ENCODE data around the gene EVX2.

EVX2 gene

DNA sequence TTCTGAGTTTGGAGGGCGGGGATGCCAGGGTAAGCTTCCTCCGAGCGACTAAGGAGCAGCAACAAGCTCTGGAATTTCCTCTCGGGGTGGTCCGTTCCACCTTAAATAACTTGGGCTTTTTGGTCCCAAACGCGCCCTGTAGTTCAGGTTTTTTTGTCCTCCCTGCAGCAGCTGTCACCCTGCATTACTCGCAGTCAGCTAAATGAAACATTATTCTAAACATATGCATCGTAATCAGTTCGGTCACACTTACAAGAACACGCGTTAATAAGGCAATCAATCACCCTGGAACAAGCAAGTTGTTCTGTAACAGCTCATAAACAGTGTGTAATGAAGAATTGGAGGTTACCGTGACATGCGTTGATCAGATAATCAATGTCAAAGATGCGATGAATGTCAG lies 8.3 kb downstream of the EVX2 start:
- DNase-seq (ENCODE audit: extremely low read depth, low read depth), result no peak
- TF ChIP-seq, protein P1, sequence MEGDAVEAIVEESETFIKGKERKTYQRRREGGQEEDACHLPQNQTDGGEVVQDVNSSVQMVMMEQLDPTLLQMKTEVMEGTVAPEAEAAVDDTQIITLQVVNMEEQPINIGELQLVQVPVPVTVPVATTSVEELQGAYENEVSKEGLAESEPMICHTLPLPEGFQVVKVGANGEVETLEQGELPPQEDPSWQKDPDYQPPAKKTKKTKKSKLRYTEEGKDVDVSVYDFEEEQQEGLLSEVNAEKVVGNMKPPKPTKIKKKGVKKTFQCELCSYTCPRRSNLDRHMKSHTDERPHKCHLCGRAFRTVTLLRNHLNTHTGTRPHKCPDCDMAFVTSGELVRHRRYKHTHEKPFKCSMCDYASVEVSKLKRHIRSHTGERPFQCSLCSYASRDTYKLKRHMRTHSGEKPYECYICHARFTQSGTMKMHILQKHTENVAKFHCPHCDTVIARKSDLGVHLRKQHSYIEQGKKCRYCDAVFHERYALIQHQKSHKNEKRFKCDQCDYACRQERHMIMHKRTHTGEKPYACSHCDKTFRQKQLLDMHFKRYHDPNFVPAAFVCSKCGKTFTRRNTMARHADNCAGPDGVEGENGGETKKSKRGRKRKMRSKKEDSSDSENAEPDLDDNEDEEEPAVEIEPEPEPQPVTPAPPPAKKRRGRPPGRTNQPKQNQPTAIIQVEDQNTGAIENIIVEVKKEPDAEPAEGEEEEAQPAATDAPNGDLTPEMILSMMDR (IDR thresholded peaks at IDR 0.05; ENCODE audit: low read depth, low read length), result no peak

DNA sequence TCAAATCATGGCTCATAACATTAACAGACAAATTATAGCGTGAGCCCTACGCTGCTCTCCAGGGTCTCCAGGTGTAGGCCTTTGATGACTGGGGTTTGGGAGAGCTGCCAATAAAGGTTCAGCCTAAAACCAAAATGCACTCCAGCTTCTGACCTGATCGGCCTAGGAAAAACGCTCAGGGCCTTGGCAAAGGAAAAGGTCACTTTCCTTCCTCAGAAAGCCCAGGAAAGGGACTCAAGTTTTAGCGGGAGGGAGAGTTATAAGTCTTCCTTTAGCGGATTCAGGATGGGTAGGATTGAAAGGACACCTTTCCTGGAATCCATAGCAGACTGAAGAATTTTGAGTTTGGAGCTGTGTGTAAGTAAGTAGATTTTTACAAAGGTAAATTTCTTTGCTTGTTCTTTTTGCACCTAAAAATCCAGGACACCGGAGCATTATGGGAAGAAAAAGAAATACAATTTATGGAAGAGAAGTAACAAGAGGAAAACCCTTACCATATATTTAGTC lies 8.8 kb downstream of the EVX2 start:
- no peak for DNase-seq (ENCODE audit: extremely low read depth, low read depth)

DNA sequence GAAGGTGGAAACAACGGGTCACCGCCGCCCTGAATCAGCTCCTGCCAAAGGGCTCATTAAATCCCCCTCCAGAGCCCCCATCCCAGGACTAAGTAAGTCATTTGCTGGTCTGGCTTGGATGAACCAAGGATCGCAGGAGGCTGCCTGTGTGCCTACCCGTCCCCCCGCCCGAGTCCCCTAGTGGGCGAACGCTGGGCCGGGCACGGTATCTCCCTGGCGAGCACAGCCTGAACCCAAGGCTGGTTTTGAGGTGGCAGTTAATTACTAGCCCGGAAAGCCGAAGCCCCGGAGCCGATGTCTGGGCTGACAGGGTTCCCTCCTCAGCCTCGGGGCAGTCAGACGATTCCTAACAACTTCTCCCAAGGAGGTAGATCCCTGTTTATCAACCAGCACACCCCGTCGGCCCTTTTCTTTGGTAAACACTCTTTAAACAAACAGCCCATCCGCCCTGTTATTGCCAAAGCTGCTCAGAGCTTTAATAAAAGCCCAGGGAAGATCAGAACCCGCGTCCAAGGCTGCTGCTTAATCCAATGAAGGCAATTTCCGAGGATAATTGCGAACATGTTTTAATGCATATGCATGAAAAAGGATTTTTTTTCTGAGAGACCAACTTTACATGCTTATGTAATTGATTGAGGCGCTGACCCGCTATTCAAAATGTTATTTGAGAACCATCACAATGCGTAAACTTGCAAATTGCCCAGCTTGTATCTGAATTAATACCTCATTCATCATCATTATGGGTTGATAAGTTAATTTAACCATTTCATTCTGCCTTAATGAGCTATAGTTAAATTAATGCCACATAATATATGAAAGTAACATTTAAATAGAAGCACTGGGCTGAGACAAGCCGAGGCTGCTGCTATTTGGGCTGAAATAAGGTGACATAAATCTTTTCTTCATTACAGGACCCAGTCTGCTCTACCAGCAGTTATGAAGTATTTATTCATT lies 10.5 kb downstream of the EVX2 start:
- TF ChIP-seq, protein P1 (IDR thresholded peaks at IDR 0.05; ENCODE audit: low read depth, low read length), result no peak
- no peak for DNase-seq (ENCODE audit: extremely low read depth, low read depth)

More for the DNA sequence above, 8.8 kb downstream of the EVX2 start:
- TF ChIP-seq, protein P1 (IDR thresholded peaks at IDR 0.05; ENCODE audit: low read depth, low read length), result no peak

DNA sequence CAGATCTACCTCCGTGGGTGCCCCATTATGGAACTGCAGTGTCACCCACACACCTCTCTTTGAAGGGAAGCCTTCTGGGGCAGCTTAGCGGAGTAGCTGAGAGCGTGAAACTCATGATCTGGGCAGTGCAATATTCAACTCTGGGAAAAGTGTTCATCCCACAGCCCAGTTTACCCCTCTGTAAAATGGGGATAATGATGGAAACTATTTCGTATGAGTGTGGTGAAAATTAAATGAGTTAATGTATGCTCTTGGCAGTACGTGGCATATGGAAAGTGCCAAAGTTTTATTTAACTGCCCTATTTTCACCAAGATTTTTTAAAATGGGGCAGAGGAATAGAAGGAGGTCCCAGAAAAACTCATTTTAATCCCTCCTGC lies 11.5 kb downstream of the EVX2 start:
- no peak for DNase-seq (ENCODE audit: extremely low read depth, low read depth)
- TF ChIP-seq, protein P1 (IDR thresholded peaks at IDR 0.05; ENCODE audit: low read depth, low read length), result no peak

DNA sequence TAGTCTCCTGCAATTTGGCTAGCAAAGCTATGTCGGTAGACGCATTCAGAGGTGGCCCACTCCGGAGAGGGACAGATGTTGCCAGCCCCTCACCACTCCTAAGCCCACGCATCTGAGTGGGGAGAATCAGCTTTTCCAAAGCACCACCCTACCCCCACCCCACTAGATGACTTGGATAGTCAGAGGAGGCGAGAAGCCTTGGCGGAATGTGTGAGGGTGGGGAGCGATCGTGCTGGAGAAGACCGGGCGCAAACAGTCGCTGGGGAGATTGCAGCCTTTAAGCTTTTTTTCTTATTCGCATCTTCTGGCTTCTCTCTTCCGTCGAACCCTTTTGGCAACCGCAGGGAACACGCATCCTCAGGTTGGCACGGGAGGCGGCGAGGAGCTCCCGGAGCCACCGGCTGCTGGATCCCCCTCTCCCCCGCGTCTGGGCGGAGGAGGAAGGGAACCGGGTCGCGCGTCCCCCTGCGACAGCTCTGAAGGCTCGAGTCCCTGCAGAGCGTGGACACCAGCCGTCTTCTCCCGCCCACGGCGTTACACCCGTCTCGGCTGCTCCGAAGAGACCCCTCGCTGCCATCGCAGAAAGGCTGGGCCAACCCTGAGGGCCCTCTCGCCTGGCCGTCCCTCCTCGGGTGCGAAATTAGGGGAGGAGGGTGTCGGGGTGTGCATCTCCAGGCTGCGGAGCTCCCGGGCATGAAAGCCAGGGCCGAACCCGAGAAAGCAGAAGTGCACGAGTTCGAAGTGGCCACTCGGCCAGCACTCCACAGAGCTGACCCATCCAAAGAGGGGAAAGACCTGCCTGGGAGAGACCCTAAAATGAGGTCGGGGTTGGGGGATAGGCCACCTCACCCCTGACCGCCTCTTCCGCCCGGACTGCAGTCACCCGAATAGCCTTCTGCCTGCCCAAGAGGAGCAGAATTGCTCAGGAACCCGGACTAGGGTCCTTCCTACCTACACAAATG lies 12.2 kb downstream of the EVX2 start:
- TF ChIP-seq, protein P1 (IDR thresholded peaks at IDR 0.05; ENCODE audit: low read depth, low read length), result no peak
- DNase-seq (ENCODE audit: extremely low read depth, low read depth), result no peak

DNA sequence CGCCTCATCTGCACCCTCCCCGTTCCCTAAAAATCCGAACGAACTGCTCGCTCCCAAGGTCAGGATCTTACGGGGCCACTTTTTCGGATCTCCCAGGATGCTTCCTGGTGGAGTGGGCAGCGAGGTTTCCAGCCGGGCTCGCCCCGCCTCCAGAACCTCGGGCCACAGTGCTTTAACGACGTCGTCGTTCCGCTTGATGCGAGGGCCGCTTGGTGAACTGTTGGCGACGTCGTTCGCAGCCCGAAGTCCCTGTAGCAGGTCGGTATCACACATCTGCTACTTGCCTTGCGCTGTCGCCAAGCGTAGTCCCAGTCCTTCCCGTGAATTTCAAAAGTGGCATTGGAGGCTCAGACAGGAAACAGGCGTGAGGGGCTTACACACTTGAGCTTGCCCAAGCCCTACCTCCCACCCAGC lies 15.3 kb downstream of the EVX2 start:
- TF ChIP-seq, protein P1 (IDR thresholded peaks at IDR 0.05; ENCODE audit: low read depth, low read length), result no peak
- no peak for DNase-seq (ENCODE audit: extremely low read depth, low read depth)

Data from AG09319 (cell line).